RWPE1 (cell line): ENCODE measurements around the gene COPRS.
"Not testable (repeated sequence)": the region's sequence is repeated elsewhere in the genome, so short reads cannot be mapped to it uniquely, and the experiment has no call there.

Experiments
- CTCF ChIA-PET: fragments of 350-600 bp; sonication (Branson Sonifier 250); formaldehyde crosslinking; extraction: SDS; loops from one replicate; lab custom pipeline; 2021; lab: Yijun Ruan, JAX
- POLR2A ChIA-PET: fragments of 400-600 bp; formaldehyde crosslinking; extraction: SDS; loops from one replicate; lab custom pipeline; 2020; ENCODE audit warnings: antibody characterized with exemption; ENCODE audit not compliant: low non-redundant PET; lab: Yijun Ruan, JAX
- DNase-seq: peaks from one replicate; pipeline ENCODE4 v3.0.0; 2012; ENCODE audit warnings: low spot score
- H3K27ac ChIP-seq: fragments of 450-650 bp; 2 replicates; pipeline ENCODE4 v1.5.1; 2017
- TF ChIP-seq, protein P1 (sequence below): fragments of 450-650 bp; conservative IDR thresholded peaks from 2 replicates; pipeline ENCODE4 v1.5.1; 2017; ENCODE audit warnings: low read depth, mild to moderate bottlenecking

Gene COPRS

DNA sequence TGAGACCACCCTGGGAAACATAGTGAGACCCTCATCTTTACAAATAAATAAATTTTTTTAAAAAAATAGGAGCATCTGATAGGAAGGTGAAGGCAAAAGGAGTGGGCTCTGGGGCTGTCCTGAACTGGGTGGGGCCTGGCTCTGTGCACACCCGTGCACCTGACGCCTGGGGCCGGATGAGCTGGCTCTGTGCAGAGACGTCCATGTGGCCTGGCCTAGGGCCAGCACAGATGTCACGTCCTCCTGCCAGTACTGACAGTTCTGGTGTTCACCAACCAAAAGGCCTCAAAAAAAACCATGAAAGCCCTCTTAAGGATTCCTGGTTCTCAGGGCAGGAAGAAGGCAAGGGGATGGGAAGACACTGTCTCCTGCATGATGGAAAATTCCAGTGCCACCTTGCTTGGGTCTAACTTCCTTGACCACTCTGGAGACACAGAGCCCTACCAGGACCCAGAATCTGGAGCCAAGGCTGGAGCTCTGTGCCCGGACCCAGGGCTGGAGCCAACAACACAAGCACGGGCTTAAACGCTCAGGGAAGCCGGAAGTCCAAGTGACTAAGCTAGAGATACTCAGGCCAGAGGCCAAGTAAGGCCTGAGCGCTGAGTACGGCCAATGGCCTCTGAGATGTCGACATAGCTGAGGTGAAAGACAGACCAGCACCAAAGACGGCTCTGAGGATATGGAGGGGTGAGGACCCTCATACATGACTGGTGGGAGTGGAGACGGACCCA lies 32.9 kb downstream of the COPRS start:
- POLR2A ChIA-PET = no interaction called here
- DNase-seq = peak; percentile 46
- CTCF ChIA-PET = no interaction called here
- H3K27ac ChIP-seq = peak overlapping the region; percentile 85
- TF ChIP-seq, protein P1, sequence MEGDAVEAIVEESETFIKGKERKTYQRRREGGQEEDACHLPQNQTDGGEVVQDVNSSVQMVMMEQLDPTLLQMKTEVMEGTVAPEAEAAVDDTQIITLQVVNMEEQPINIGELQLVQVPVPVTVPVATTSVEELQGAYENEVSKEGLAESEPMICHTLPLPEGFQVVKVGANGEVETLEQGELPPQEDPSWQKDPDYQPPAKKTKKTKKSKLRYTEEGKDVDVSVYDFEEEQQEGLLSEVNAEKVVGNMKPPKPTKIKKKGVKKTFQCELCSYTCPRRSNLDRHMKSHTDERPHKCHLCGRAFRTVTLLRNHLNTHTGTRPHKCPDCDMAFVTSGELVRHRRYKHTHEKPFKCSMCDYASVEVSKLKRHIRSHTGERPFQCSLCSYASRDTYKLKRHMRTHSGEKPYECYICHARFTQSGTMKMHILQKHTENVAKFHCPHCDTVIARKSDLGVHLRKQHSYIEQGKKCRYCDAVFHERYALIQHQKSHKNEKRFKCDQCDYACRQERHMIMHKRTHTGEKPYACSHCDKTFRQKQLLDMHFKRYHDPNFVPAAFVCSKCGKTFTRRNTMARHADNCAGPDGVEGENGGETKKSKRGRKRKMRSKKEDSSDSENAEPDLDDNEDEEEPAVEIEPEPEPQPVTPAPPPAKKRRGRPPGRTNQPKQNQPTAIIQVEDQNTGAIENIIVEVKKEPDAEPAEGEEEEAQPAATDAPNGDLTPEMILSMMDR = no peak

DNA sequence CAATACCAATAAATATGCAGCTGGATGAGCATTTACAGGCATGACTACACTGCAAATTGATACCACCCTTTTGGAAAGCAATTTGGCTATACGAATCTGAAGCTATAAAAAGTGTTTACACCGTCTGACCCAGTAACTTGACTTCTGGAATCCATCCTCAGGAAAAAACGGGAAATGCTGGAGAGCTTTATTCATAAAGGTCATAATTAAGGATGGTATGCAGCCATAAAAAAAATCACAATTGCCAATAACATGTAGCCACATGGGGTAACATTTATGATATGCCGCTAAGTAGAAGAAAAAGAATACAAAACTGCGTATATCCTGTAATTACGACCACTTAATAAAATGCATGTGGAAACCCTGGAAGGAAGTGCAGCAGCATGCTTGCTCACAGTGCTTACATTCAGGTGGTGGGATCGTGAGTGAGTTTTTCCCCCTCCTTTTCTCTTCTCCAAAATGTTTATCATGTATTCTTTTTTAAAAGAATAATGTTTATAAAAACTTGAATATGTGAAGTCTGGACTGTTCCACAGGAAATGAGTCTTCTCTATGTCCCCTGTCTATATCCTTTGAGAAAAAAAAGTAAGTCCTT lies 34.2 kb downstream of the COPRS start:
- CTCF ChIA-PET = interaction anchor here (0.6 kb wide), 1 partner anchor 1064 kb away, joined by 3 read pairs; no protein-coding TSS in a partner anchor
- TF ChIP-seq, protein P1 = no peak
- POLR2A ChIA-PET = no interaction called here
- no peak overlapping the region for H3K27ac ChIP-seq
- no peak for DNase-seq

DNA sequence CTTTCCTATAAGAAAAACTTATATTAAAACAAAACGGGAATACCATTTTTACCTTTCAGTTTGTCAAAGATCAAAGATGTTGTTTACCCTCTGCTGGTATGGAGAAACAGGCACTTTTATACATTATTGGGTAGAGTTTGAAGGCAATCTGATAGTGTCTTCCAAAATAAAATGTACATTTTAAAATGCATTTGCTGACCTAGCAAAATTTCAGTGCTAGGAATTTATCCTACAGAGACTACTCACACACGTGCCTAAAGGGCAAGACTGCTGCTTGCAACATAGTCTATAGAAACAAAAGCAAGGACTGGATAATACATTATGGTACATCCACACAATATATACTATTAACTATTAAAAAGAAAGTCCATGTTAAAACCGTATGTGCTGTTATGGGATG lies 36.0 kb downstream of the COPRS start:
- CTCF ChIA-PET = no interaction called here

DNA sequence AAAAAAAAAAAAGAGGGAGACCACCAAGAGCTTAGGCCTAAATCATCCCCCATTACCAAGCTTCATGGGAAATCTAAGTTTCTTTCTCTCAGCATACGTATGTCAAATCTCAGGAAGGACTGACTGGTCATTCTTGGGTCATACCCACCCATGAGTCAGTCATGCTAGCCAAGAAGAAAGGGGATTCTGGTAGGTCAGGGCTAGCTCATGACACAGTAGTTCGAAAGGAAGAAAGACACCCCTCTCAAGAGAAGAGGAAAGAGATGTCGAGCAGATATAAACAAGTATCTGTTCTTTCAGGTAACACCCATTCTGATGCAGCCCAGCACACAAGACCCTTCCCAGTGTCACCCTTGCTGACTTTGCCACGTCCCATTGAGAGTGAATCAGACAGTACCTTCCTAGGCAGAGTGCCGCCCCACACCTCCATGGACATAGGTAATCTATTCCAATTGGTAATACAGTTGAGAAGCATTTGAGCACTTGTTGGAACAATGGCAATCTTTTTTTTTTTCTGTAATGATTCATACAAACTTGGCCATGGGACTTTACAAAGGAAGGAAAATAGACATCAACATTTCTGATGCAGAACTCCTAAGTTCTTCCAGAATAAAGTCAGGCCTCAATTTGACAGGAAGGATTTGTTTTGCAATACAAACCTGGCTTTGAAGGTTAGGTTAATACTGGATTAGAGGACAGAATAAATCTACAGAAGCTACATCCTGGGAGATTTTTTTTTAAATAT lies 38.2 kb downstream of the COPRS start:
- ChIA-PET CTCF (interaction anchor here (0.5 kb wide), 1 partner anchor 155 kb away, joined by 3 read pairs; no protein-coding TSS in a partner anchor), POLR2A (interaction anchor here (0.7 kb wide), 2 partner anchors 264 to 310 kb away, joined by 3 to 4 read pairs; no protein-coding TSS in a partner anchor)
- TF ChIP-seq, protein P1 = no peak
- H3K27ac ChIP-seq = no peak overlapping the region
- DNase-seq = no peak

More for the DNA sequence above, 36.0 kb downstream of the COPRS start:
- POLR2A ChIA-PET = no interaction called here
- no peak for DNase-seq
- no peak overlapping the region for H3K27ac ChIP-seq
- TF ChIP-seq, protein P1 = no peak

DNA sequence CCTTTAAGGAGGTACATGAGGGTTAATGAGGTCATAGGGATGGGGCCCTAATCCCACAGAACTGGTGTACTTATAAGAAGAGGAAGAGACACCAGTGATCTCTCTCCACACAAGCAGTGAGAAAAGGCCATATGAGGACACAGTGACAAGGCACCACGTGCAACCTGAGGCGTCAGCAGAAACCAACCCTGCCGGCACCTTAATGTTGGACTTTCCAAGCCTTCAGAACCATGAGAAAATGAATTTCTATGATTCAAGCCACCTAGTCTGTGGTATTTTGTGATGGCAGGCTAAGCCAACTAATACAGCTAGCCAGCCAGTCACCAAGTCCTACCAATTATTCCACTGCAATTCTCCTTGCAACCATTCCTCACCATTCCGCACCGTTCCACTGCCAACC lies 39.5 kb downstream of the COPRS start:
- no peak for DNase-seq
- ChIA-PET CTCF (no interaction called here), POLR2A (no interaction called here)
- H3K27ac ChIP-seq = no peak overlapping the region
- TF ChIP-seq, protein P1 = no peak

DNA sequence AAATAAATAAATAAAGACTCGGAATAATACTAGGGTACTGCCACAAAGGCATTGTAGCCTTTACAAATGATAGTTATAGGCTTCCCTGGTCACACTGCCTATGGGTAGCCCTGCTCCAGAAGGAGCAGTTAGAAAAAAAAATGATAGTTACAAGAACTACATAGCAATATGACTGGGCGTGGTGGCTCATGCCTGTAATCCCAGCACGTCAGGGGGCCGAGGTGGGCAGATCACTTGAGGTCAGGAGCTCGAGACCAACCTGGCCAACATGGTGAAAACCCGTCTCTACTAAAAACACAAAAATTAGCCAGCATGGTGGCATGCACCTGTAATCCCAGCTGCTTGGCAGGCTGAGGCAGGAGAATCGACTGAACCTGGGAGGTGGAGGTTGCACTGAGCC lies 40.2 kb downstream of the COPRS start:
- H3K27ac ChIP-seq, POLR2A ChIA-PET, CTCF ChIA-PET, DNase-seq: not testable (repeated sequence)
